HepG2 (cell line): ENCODE results near the gene LDHAL6B. TPM values are rescaled to one million over a fixed set of nuclear protein-coding genes. Genes with fewer than 3 reads are reported as not detected.

Experiments
- CEBPB ChIP-seq: IDR thresholded peaks from 2 replicates; pipeline ENCODE4 v1.6.1; 2011; ENCODE audit warnings: low read depth, low read length, improper control_type of control experiment, borderline replicate concordance
- CEBPG ChIP-seq: IDR thresholded peaks from 2 replicates; pipeline ENCODE4 v1.6.1; 2016
- CHD2 ChIP-seq: IDR thresholded peaks from 2 replicates; pipeline ENCODE4 v1.6.1; 2011; ENCODE audit warnings: low read depth, low read length, improper control_type of control experiment
- HCFC1 ChIP-seq: fragments of 150-350 bp; IDR thresholded peaks from 2 replicates; pipeline ENCODE4 v1.6.1; 2014; ENCODE audit warnings: low read depth, low read length
- HES4 ChIP-seq: sonication (generic); formaldehyde crosslinking; IDR thresholded peaks from 2 replicates; pipeline ENCODE4 v1.9.0; 2021; ENCODE audit warnings: mild to moderate bottlenecking, missing genetic modification reagents, borderline replicate concordance
- HMG20B ChIP-seq: conservative IDR thresholded peaks from 2 replicates; pipeline ENCODE4 v1.6.1; 2016; ENCODE audit warnings: missing genetic modification reagents, missing compliant biosample characterization
- MAFK ChIP-seq, 2 experiments: IDR thresholded peaks in 1 of 2; conservative IDR thresholded peaks in 1 of 2; 2 replicates each; pipeline ENCODE4 v1.6.1; 2011; ENCODE audit warnings: improper control_type of control experiment in 2 of 2, low read length in 2 of 2
- MED1 ChIP-seq: sonication (generic); formaldehyde crosslinking; IDR thresholded peaks from 2 replicates; pipeline ENCODE4 v1.4.0; 2020; ENCODE audit warnings: missing genetic modification reagents
- NPAS2 ChIP-seq: sonication (generic); formaldehyde crosslinking; IDR thresholded peaks from 2 replicates; pipeline ENCODE4 v1.8.0; 2022; ENCODE audit warnings: mild to moderate bottlenecking, missing genetic modification reagents, borderline replicate concordance
- PHB2 ChIP-seq: fragments of 450-650 bp; IDR thresholded peaks from 2 replicates; pipeline ENCODE4 v1.6.1; 2018; ENCODE audit not compliant: partially characterized antibody
- RBM22 ChIP-seq: fragments of 200-400 bp; formaldehyde crosslinking; optimal IDR thresholded peaks from 2 replicates; pipeline ENCODE3; 2017; ENCODE audit warnings: mild to moderate bottlenecking, low read length, moderate library complexity
- SIN3A ChIP-seq: IDR thresholded peaks from 2 replicates; pipeline ENCODE4 v1.6.1; 2011; ENCODE audit warnings: low read depth, mild to moderate bottlenecking, control low read depth, low read length, borderline replicate concordance
- SIX4 ChIP-seq: sonication (generic); formaldehyde crosslinking; IDR thresholded peaks from 2 replicates; pipeline ENCODE4 v1.4.0; 2020; ENCODE audit warnings: missing genetic modification reagents
- SMAD1 ChIP-seq: sonication (generic); formaldehyde crosslinking; IDR thresholded peaks from 2 replicates; pipeline ENCODE4 v1.4.0; 2020; ENCODE audit warnings: missing genetic modification reagents, low read depth, mild to moderate bottlenecking, borderline replicate concordance
- SOX13 ChIP-seq, 3 experiments: fragments of 450-650 bp in 1 of 3; sonication (generic) in 1 of 3; formaldehyde crosslinking in 1 of 3; IDR thresholded peaks in 2 of 3; conservative IDR thresholded peaks in 1 of 3; 2 replicates each; pipeline versions ENCODE4 v1.5.0 to v1.6.1; 2016 to 2020; ENCODE audit warnings: antibody characterized with exemption in 1 of 3, mild to moderate bottlenecking in 1 of 3, missing compliant biosample characterization in 1 of 3, missing genetic modification reagents in 1 of 3, moderate library complexity in 1 of 3
- TOE1 ChIP-seq: sonication (generic); formaldehyde crosslinking; IDR thresholded peaks from 2 replicates; pipeline ENCODE4 v1.4.0; 2020; ENCODE audit warnings: mild to moderate bottlenecking, missing genetic modification reagents
- YEATS4 ChIP-seq: sonication (generic); formaldehyde crosslinking; IDR thresholded peaks from 2 replicates; pipeline ENCODE4 v1.4.0; 2020; ENCODE audit warnings: missing genetic modification reagents, borderline replicate concordance
- ZFP36 ChIP-seq: fragments of 150-350 bp; IDR thresholded peaks from 2 replicates; pipeline ENCODE4 v1.6.1; 2018; ENCODE audit warnings: borderline replicate concordance, low read length, low read depth; ENCODE audit not compliant: partially characterized antibody
- ZNF282 ChIP-seq: fragments of 450-650 bp; IDR thresholded peaks from 2 replicates; pipeline ENCODE4 v1.6.1; 2018; ENCODE audit not compliant: partially characterized antibody
- ZNF337 ChIP-seq: sonication (generic); formaldehyde crosslinking; IDR thresholded peaks from 2 replicates; pipeline ENCODE4 v1.5.1; 2020; ENCODE audit warnings: missing genetic modification reagents, low read depth, mild to moderate bottlenecking, borderline replicate concordance
- ZNF441 ChIP-seq: sonication (generic); formaldehyde crosslinking; IDR thresholded peaks from 2 replicates; pipeline ENCODE4 v1.7.0; 2021; ENCODE audit warnings: missing genetic modification reagents, borderline replicate concordance
- ZSCAN9 ChIP-seq: IDR thresholded peaks from 2 replicates; pipeline ENCODE4 v1.6.1; 2016; ENCODE audit warnings: borderline replicate concordance
- polyA plus RNA-seq, 8 experiments: library from polyadenylated mRNA; depleted of rRNA in 3 of 8; stranded (reverse) in 7 of 8; unstranded in 1 of 8; fragments of >200 nt; fragmentation: Illumina TruSeq in 4 of 8; extraction: Trizol in 4 of 8; gene quantifications; 2 replicates each; pipeline versions ENCODE4 v1.2.1 to v1.2.3, GENCODE V29; 2011 to 2016; ENCODE audit warnings: low read depth in 4 of 8, missing spikeins in 1 of 8, mixed read lengths in 1 of 8; ENCODE audit not compliant: insufficient read depth in 1 of 8
- total RNA-seq, 5 experiments: library from RNA; depleted of rRNA; stranded (reverse); fragments of >200 nt; fragmentation: Illumina TruSeq; extraction: Trizol; gene quantifications; 2 replicates each; pipeline ENCODE4 v1.2.3, GENCODE V29; 2016; ENCODE audit warnings: low read depth in 1 of 5
- TF ChIP-seq, protein P1 (sequence below): sonication (generic); formaldehyde crosslinking; IDR thresholded peaks from 2 replicates; pipeline ENCODE4 v1.5.0; 2020; ENCODE audit warnings: missing genetic modification reagents
- TF ChIP-seq, protein P2 (sequence below): sonication (generic); formaldehyde crosslinking; IDR thresholded peaks from 2 replicates; pipeline ENCODE4 v1.4.0; 2020; ENCODE audit warnings: missing genetic modification reagents
- TF ChIP-seq, protein P3 (sequence below): sonication (generic); formaldehyde crosslinking; IDR thresholded peaks from 2 replicates; pipeline ENCODE4 v1.5.0; 2020; ENCODE audit warnings: mild to moderate bottlenecking, low read depth, missing genetic modification reagents, borderline replicate concordance
- TF ChIP-seq, protein P4 (sequence below): sonication (generic); formaldehyde crosslinking; IDR thresholded peaks from 2 replicates; pipeline ENCODE4 v1.5.0; 2020; ENCODE audit warnings: missing genetic modification reagents, mild to moderate bottlenecking, borderline replicate concordance

The LDHAL6B gene
- total and polyA plus RNA-seq, 2 of the 13 experiments (the other 11 are each of a cell fraction or from before 2014, with no cell fraction given), result not detected

DNA sequence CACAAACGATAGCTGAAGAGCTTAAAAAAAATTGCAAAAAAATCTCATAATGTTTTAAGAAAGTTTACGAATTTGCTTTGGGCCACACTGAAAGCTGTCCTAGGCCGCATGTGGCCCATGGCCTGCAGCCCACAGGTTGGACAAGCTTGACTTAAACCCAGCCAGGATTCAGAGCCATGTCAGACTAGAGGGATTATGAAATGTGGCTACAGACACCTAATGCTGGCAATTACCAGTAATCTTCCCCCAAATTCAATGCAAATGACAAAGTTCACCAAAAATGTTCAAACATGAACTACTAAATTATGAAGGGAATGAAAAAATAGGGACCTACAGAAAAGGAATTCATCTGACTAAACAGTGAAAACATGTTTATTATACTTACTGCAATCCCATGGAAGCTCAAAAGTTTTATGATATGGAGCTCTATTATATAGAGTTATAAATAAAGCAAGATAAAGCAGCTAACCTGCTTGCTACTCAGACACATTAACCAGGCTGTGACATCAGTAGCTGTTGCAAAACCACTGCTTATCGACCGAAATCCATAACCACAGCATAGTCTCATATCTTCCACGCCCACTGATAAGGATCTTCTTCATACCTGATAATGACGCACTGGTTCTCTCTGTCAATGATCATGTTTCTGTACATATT, 49.2 kb downstream of the LDHAL6B start (continued):
- TF ChIP-seq SIX4 (CRISPR knock-in tag) (no peak), ZNF441 (CRISPR knock-in tag) (no peak), CHD2 (no peak), ZSCAN9 (no peak), ZFP36 (no peak), NPAS2 (CRISPR knock-in tag) (no peak), HMG20B (no peak; the same call in 1 of the 2 replicates), ZNF282 (no peak), TOE1 (CRISPR knock-in tag) (0 out of 2 replicates have a peak, but pooled peaks have one; percentile 45), SOX13 (IDR thresholded peaks at IDR 0.05) (peak; percentile 37; the same call in 1 of the 2 replicates), SOX13 (CRISPR knock-in tag; conservative IDR thresholded peaks at IDR 0.05 in 1 of 2, IDR thresholded peaks at IDR 0.05 in 1 of 2) (peak in 1 of 2 experiments; percentile 75; a peak in 2 of 4 replicates), CEBPG (CRISPR knock-in tag) (peak; percentile 90), HCFC1 (no peak), MED1 (CRISPR knock-in tag) (peak; percentile 44; the same call in 1 of the 2 replicates), SIN3A (no peak), ZNF337 (CRISPR knock-in tag) (no peak), YEATS4 (CRISPR knock-in tag) (0 out of 2 replicates have a peak, but pooled peaks have one; percentile 20), CEBPB (peak; percentile 92), RBM22 (no peak), PHB2 (no peak), HES4 (CRISPR knock-in tag) (no peak), MAFK (conservative IDR thresholded peaks at IDR 0.05 in 1 of 2, IDR thresholded peaks at IDR 0.05 in 1 of 2; ENCODE audit: low read length in 2 of 2) (no peak), SMAD1 (CRISPR knock-in tag) (no peak)
- TF ChIP-seq, protein P1, sequence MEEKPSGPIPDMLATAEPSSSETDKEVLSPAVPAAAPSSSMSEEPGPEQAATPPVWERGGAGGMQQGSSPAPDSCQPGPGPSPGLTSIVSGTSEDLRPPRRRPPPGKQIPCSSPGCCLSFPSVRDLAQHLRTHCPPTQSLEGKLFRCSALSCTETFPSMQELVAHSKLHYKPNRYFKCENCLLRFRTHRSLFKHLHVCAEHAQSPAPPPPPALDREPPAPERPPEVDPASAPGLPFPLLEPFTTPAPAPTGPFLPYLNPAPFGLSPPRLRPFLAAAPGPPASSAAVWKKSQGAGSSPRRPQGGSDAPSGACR (CRISPR knock-in tag), result no peak
- TF ChIP-seq, protein P2, sequence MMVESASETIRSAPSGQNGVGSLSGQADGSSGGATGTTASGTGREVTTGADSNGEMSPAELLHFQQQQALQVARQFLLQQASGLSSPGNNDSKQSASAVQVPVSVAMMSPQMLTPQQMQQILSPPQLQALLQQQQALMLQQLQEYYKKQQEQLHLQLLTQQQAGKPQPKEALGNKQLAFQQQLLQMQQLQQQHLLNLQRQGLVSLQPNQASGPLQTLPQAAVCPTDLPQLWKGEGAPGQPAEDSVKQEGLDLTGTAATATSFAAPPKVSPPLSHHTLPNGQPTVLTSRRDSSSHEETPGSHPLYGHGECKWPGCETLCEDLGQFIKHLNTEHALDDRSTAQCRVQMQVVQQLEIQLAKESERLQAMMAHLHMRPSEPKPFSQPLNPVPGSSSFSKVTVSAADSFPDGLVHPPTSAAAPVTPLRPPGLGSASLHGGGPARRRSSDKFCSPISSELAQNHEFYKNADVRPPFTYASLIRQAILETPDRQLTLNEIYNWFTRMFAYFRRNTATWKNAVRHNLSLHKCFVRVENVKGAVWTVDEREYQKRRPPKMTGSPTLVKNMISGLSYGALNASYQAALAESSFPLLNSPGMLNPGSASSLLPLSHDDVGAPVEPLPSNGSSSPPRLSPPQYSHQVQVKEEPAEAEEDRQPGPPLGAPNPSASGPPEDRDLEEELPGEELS, result peak; percentile 70
- TF ChIP-seq, protein P3, sequence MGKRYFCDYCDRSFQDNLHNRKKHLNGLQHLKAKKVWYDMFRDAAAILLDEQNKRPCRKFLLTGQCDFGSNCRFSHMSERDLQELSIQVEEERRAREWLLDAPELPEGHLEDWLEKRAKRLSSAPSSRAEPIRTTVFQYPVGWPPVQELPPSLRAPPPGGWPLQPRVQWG (CRISPR knock-in tag), result no peak
- TF ChIP-seq, protein P4, sequence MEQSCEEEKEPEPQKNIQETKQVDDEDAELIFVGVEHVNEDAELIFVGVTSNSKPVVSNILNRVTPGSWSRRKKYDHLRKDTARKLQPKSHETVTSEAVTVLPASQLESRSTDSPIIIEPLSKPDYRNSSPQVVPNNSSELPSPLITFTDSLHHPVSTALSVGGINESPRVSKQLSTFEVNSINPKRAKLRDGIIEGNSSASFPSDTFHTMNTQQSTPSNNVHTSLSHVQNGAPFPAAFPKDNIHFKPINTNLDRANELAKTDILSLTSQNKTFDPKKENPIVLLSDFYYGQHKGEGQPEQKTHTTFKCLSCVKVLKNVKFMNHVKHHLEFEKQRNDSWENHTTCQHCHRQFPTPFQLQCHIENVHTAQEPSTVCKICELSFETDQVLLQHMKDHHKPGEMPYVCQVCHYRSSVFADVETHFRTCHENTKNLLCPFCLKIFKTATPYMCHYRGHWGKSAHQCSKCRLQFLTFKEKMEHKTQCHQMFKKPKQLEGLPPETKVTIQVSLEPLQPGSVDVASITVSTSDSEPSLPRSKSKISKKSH (CRISPR knock-in tag), result no peak
